H1 (cell line): ENCODE data around the gene SCARF1. TPM values are rescaled to one million over a fixed set of nuclear protein-coding genes. Genes with fewer than 3 reads are reported as not detected.

Experiments
- CTCF ChIA-PET: fragments of 300-600 bp; sonication (Branson Sonifier 250); formaldehyde crosslinking; loops from one replicate; lab custom pipeline; 2021; ENCODE audit not compliant: partially characterized antibody; lab: Charles Lee
- POLR2A ChIA-PET: fragments of 300-600 bp; sonication (Branson Sonifier 250); formaldehyde crosslinking; loops from one replicate; lab custom pipeline; 2021; ENCODE audit warnings: inconsistent platforms; ENCODE audit not compliant: partially characterized antibody; lab: Charles Lee
- DNase-seq, 2 experiments: peaks; one replicate each; pipeline versions ENCODE4 v3.0.0 to v3.0.0-alpha.2; 2010 to 2022; ENCODE audit warnings: low spot score in 2 of 2, low read depth in 1 of 2, mixed read lengths in 1 of 2
- FAIRE-seq: peaks from 2 replicates; lab custom pipeline; 2011; peaks lifted over from hg19 to GRCh38; lab: Jason Lieb, UNC
- H2AFZ ChIP-seq: 2 replicates; pipeline ENCODE4 v1.8.1; 2012; ENCODE audit warnings: low read length, inconsistent platforms
- H2AK5ac ChIP-seq: 2 replicates; pipeline ENCODE4 v1.6.1; 2013; ENCODE audit warnings: low read depth, low read length
- H2BK120ac ChIP-seq: replicated peaks from 2 replicates; pipeline ENCODE3; 2013; ENCODE audit warnings: low read depth, low read length, inconsistent platforms
- H2BK12ac ChIP-seq: 2 replicates; pipeline ENCODE4 v1.6.1; 2013; ENCODE audit warnings: low read depth, low read length
- H2BK15ac ChIP-seq: 2 replicates; pipeline ENCODE4 v1.6.1; 2013; ENCODE audit warnings: low read length
- H2BK20ac ChIP-seq: 2 replicates; pipeline ENCODE4 v1.6.1; 2013; ENCODE audit warnings: low read length
- H2BK5ac ChIP-seq: 2 replicates; pipeline ENCODE4 v1.6.1; 2013; ENCODE audit warnings: low read depth, low read length
- H3K14ac ChIP-seq: 2 replicates; pipeline ENCODE4 v1.6.1; 2013; ENCODE audit warnings: inconsistent platforms; ENCODE audit not compliant: insufficient read length
- H3K18ac ChIP-seq: 2 replicates; pipeline ENCODE4 v1.6.1; 2013; ENCODE audit warnings: low read length; ENCODE audit errors: extremely low read depth
- H3K23ac ChIP-seq: 2 replicates; pipeline ENCODE4 v1.6.1; 2013; ENCODE audit warnings: inconsistent platforms; ENCODE audit not compliant: insufficient read length
- H3K23me2 ChIP-seq: 2 replicates; pipeline ENCODE4 v1.6.1; 2013; ENCODE audit warnings: low read depth, low read length
- H3K27ac ChIP-seq: 2 replicates; pipeline ENCODE4 v1.6.1; 2011; ENCODE audit warnings: low read depth, low read length, inconsistent platforms
- H3K27me3 ChIP-seq, 4 experiments: replicated peaks in 1 of 4; 1 replicate in 1 of 4; 2 replicates in 3 of 4; pipeline versions ENCODE4 v1.6.1 to v1.8.1; 2011 to 2013; ENCODE audit warnings: low read length in 3 of 4, mild to moderate bottlenecking in 3 of 4, inconsistent platforms in 2 of 4, mixed read lengths in 2 of 4, moderate library complexity in 1 of 4; ENCODE audit not compliant: control insufficient read depth in 3 of 4, insufficient read depth in 3 of 4; ENCODE audit errors: extremely low read depth in 1 of 4
- H3K36me3 ChIP-seq, 4 experiments: 2 replicates each; pipeline versions ENCODE4 v1.6.1 to v1.8.1; 2011 to 2013; ENCODE audit warnings: mild to moderate bottlenecking in 4 of 4, low read length in 3 of 4, moderate library complexity in 2 of 4, control low read depth in 1 of 4, inconsistent platforms in 1 of 4; ENCODE audit not compliant: insufficient read depth in 4 of 4, control insufficient read depth in 2 of 4
- H3K4ac ChIP-seq: replicated peaks from 2 replicates; pipeline ENCODE3; 2013; ENCODE audit warnings: low read length, low read depth, mixed read lengths, inconsistent platforms; ENCODE audit not compliant: insufficient read length
- H3K4me1 ChIP-seq, 4 experiments: replicated peaks in 1 of 4; 1 replicate in 1 of 4; 2 replicates in 3 of 4; pipeline versions ENCODE4 v1.6.1 to v1.8.1; 2011 to 2013; ENCODE audit warnings: low read length in 3 of 4, inconsistent platforms in 2 of 4, mixed read lengths in 1 of 4; ENCODE audit not compliant: insufficient read depth in 4 of 4, control insufficient read depth in 3 of 4
- H3K4me2 ChIP-seq, 2 experiments: 2 replicates each; pipeline versions ENCODE4 v1.6.1 to v1.8.1; 2011 to 2013; ENCODE audit warnings: low read depth in 2 of 2, low read length in 2 of 2, control low read depth in 1 of 2, inconsistent platforms in 1 of 2, mild to moderate bottlenecking in 1 of 2; ENCODE audit not compliant: insufficient read depth in 1 of 2
- H3K4me3 ChIP-seq, 4 experiments: fragments of 200-600, 300-600 bp in 1 of 4; sonication (generic), shearing (Covaris generic), sonication (Bioruptor Twin) in 1 of 4; 2 replicates each; pipeline versions ENCODE4 v1.5.1 to v1.8.1; 2011 to 2016; ENCODE audit warnings: low read length in 4 of 4, low read depth in 3 of 4, control low read depth in 2 of 4, inconsistent platforms in 2 of 4, mild to moderate bottlenecking in 2 of 4, mixed read lengths in 1 of 4, moderate library complexity in 1 of 4; ENCODE audit not compliant: insufficient read depth in 2 of 4; ENCODE audit errors: extremely low read depth in 1 of 4
- H3K56ac ChIP-seq: replicated peaks from 2 replicates; pipeline ENCODE3; 2013; ENCODE audit warnings: low read depth, mild to moderate bottlenecking, mixed read lengths, low read length, inconsistent platforms; ENCODE audit not compliant: insufficient read length
- H3K79me1 ChIP-seq: 2 replicates; pipeline ENCODE4 v1.6.1; 2013; ENCODE audit warnings: low read depth, low read length, control low read depth
- H3K79me2 ChIP-seq, 2 experiments: 2 replicates each; pipeline versions ENCODE4 v1.6.1 to v1.8.1; 2012 to 2013; ENCODE audit warnings: low read length in 2 of 2, mild to moderate bottlenecking in 2 of 2, inconsistent platforms in 1 of 2; ENCODE audit not compliant: insufficient read depth in 2 of 2, control insufficient read depth in 1 of 2
- H3K9ac ChIP-seq, 4 experiments: replicated peaks in 1 of 4; 1 replicate in 1 of 4; 2 replicates in 3 of 4; pipeline versions ENCODE4 v1.6.1 to v1.8.1; 2011 to 2013; ENCODE audit warnings: low read depth in 3 of 4, low read length in 3 of 4, control low read depth in 2 of 4, mild to moderate bottlenecking in 2 of 4, moderate library complexity in 2 of 4, inconsistent platforms in 1 of 4; ENCODE audit errors: extremely low read depth in 1 of 4
- H3K9me3 ChIP-seq, 2 experiments: 2 replicates each; pipeline versions ENCODE4 v1.6.1 to v1.8.1; 2012 to 2013; ENCODE audit warnings: mild to moderate bottlenecking in 2 of 2, moderate library complexity in 2 of 2, control low read depth in 1 of 2, inconsistent platforms in 1 of 2, low read depth in 1 of 2, low read length in 1 of 2, mixed read lengths in 1 of 2; ENCODE audit not compliant: insufficient read depth in 2 of 2
- H4K20me1 ChIP-seq, 2 experiments: replicated peaks in 1 of 2; 2 replicates each; pipeline versions ENCODE3 to v1.8.1; 2011 to 2013; ENCODE audit warnings: inconsistent platforms in 2 of 2, low read length in 2 of 2, mild to moderate bottlenecking in 1 of 2; ENCODE audit not compliant: insufficient read depth in 2 of 2, control insufficient read depth in 1 of 2
- H4K5ac ChIP-seq: 2 replicates; pipeline ENCODE4 v1.6.1; 2013; ENCODE audit warnings: low read length, low read depth, mixed read lengths, inconsistent platforms; ENCODE audit not compliant: insufficient read length
- H4K8ac ChIP-seq: 2 replicates; pipeline ENCODE4 v1.8.0; 2013; ENCODE audit warnings: mild to moderate bottlenecking, moderate library complexity, low read length, inconsistent platforms; ENCODE audit not compliant: insufficient read depth; ENCODE audit errors: extremely low read depth
- H4K91ac ChIP-seq: replicated peaks from 2 replicates; pipeline ENCODE3; 2013; ENCODE audit warnings: low read length, mixed read lengths, inconsistent platforms; ENCODE audit not compliant: insufficient read length
- ASH2L ChIP-seq: fragments of 200-600, 300-600 bp; sonication (generic); IDR thresholded peaks from one replicate; pipeline ENCODE4 v1.7.1; 2017; ENCODE audit warnings: low read length
- CHD1 ChIP-seq: IDR thresholded peaks from 2 replicates; pipeline ENCODE4 v1.6.1; 2012; ENCODE audit warnings: low read depth, low read length, improper control_type of control experiment
- EP300 ChIP-seq, 2 experiments: IDR thresholded peaks; 1 replicate in 1 of 2; 2 replicates in 1 of 2; pipeline ENCODE4 v1.6.1; 2011 to 2012; ENCODE audit warnings: low read depth in 2 of 2, low read length in 2 of 2, mild to moderate bottlenecking in 2 of 2, borderline replicate concordance in 1 of 2, inconsistent platforms in 1 of 2, moderate library complexity in 1 of 2
- KDM1A ChIP-seq: fragments of 200-600, 300-600 bp; sonication (generic); IDR thresholded peaks from 2 replicates; pipeline ENCODE4 v1.7.1; 2016; ENCODE audit warnings: mild to moderate bottlenecking, low read length, borderline replicate concordance
- NANOG ChIP-seq: IDR thresholded peaks from 2 replicates; pipeline ENCODE4 v1.6.1; 2011; ENCODE audit warnings: low read length, low read depth, mild to moderate bottlenecking, inconsistent platforms; ENCODE audit not compliant: insufficient read depth, poor library complexity, severe bottlenecking
- RBBP5 ChIP-seq: IDR thresholded peaks from 2 replicates; pipeline ENCODE4 v1.7.1; 2012; ENCODE audit warnings: low read depth, mild to moderate bottlenecking, inconsistent platforms, low read length, moderate library complexity, borderline replicate concordance
- WGBS, 2 experiments: shearing (Covaris generic) in 1 of 2; methylation state at CpG; one replicate each; pipeline versions ENCODE4 v1.1.6 to v1.1.7; 2013 to 2015; ENCODE audit warnings: low lambda C conversion rate in 2 of 2, mixed read lengths in 2 of 2, inconsistent platforms in 1 of 2, low coverage in 1 of 2, missing lambda C conversion rate in 1 of 2; ENCODE audit not compliant: insufficient replicate concordance in 2 of 2, insufficient coverage in 1 of 2, insufficient read length in 1 of 2; ENCODE audit errors: extremely low coverage in 1 of 2, missing lambda C conversion rate in 1 of 2; 5-methylcytosine and 5-hydroxymethylcytosine counted together
- polyA plus RNA-seq, 7 experiments: library from polyadenylated mRNA; depleted of rRNA in 3 of 7; stranded (reverse) in 5 of 7; unstranded in 2 of 7; fragments of >200 nt in 5 of 7; fragments of 200-250 nt in 2 of 7; gene quantifications; 1 replicate in 5 of 7; 2 replicates in 1 of 7; 4 replicates in 1 of 7; pipeline versions ENCODE4 v1.2.1 to v1.2.3, GENCODE V29; 2011 to 2013; ENCODE audit warnings: missing spikeins in 2 of 7, mixed read lengths in 2 of 7
- total RNA-seq: library from RNA; stranded (reverse); fragmentation: NEBNext Ultra II Directional; extraction: Animal tissue kit (Norgen Biotek cat#: 25700); gene quantifications from 2 replicates; pipeline ENCODE4 v1.2.1, GENCODE V29; 2021
- TF ChIP-seq, protein P1 (sequence below), 3 experiments: IDR thresholded peaks; 1 replicate in 2 of 3; 2 replicates in 1 of 3; pipeline versions ENCODE4 v1.5.1 to v1.6.1; 2011; ENCODE audit warnings: low read length in 3 of 3, mild to moderate bottlenecking in 3 of 3, inconsistent platforms in 2 of 3, low read depth in 1 of 3, moderate library complexity in 1 of 3; ENCODE audit not compliant: insufficient read depth in 1 of 3; ENCODE audit errors: control extremely low read depth in 1 of 3

The SCARF1 gene
- total and polyA plus RNA-seq, 2 of the 8 experiments (the other 6 are each of a cell fraction or from before 2014, with no cell fraction given), result 1.1 to 1.6 TPM

DNA sequence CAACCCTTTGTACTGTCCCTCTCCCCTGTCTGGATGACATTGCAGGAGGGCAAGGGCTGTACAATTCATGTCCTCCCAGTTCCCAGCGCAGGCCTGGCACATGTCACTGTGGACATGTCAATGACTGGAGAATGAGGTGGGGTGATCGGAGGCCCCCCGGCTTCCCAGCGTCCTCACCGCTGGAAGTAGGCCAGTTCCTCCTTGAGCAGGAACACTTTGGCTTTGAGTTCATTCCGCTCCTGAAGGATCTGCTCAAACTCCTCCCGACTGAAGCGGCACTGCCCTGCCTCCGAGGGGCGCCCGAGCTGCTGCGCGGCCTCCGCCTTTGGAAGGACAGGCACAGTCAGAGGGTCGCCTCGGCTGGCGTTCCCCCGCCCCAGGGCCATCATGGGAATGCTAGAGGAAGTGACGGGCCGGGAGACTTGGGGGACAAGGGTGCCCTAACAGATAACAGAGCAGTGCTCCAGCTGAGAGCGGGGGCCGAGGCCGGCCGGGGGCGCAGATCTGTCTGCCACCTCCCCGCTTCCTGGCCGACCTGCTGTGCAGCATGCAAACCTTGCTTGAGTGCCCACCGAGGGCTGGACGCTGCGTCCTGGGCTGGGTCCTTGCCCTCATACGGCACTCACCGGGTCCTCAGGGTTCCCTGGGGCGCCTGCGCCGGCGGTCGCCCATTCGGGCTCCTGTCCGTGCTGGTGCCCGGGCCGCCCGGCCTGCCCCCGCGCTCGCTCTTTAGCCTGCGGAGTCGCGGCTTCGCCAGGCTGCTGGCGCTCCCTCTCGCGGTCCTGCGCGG lies 2.8 kb upstream of the SCARF1 start:
- DNase-seq (peak in 1 of 2 experiments; percentile 85), FAIRE-seq (no peak)
- H3K9me3 ChIP-seq, result no peaks in the 10 kb centered on the region
- peak overlapping the region; percentile 37 to 71 (median 47) for H3K4me3 ChIP-seq
- peak overlapping the region; percentile 60; the same call in 1 of the 2 replicates for H2BK12ac ChIP-seq
- H2BK20ac ChIP-seq, result peak overlapping the region; percentile 40; the same call in 1 of the 2 replicates
- no peak overlapping the region for H3K14ac ChIP-seq
- no peaks in the 10 kb centered on the region for H3K79me2 ChIP-seq
- CTCF ChIA-PET, result interaction anchor here (0.8 to 3.0 kb wide), 26 partner anchors 8 to 1280 kb away, joined by 3 to 18 read pairs (median 4); no protein-coding TSS in a partner anchor
- H3K23ac ChIP-seq, result no peak overlapping the region
- peaks cover 11% of the 10 kb centered on the region; the same call in 1 of the 2 replicates for H3K23me2 ChIP-seq
- H4K8ac ChIP-seq, result peak overlapping the region; percentile 41; the same call in 1 of the 2 replicates
- no peak overlapping the region for H2AK5ac ChIP-seq
- H4K5ac ChIP-seq, result peak overlapping the region; percentile 62
- H3K27ac ChIP-seq, result no peak overlapping the region
- 0 out of 7 replicates have a peak overlapping the region, but pooled peaks of 1 of the 4 experiments have one; percentile 8 for H3K9ac ChIP-seq
- POLR2A ChIA-PET, result interaction anchor here (1.7 to 6.5 kb wide), 5 partner anchors 15 to 68 kb away, joined by 4 to 65 read pairs (median 9); partner anchors contain the start of gene SLC43A2
- 11% methylated on average over 45 of the region's 54 CpGs; no CpG with 5 or more reads in 1 of the 2 experiments for WGBS, 2 experiments
- H3K18ac ChIP-seq, result peak overlapping the region; percentile 78
- no peak overlapping the region for H3K56ac ChIP-seq
- H4K20me1 ChIP-seq, result peaks cover 10 to 21% of the 10 kb centered on the region in 2 experiments
- H2BK5ac ChIP-seq, result peak overlapping the region; percentile 71; the same call in 1 of the 2 replicates
- peaks cover 0 to 39% (median 25%) of the 10 kb centered on the region in 4 experiments; a peak in 6 of 7 replicates for H3K4me1 ChIP-seq
- peak overlapping the region; percentile 70 to 92 for H3K4me2 ChIP-seq
- no peaks in the 10 kb centered on the region for H3K79me1 ChIP-seq
- H4K91ac ChIP-seq, result peak overlapping the region; percentile 69
- peaks cover 0 to 19% (median 8%) of the 10 kb centered on the region in 4 experiments; a peak in 5 of 7 replicates for H3K27me3 ChIP-seq
- H2AFZ ChIP-seq, result peak overlapping the region; percentile 64; the same call in 1 of the 2 replicates
- peak overlapping the region; percentile 81; the same call in 1 of the 2 replicates for H2BK15ac ChIP-seq
- no peak overlapping the region for H3K4ac ChIP-seq
- no peak overlapping the region for H2BK120ac ChIP-seq
- H3K36me3 ChIP-seq, result peaks cover 20 to 29% (median 27%) of the 10 kb centered on the region in 4 experiments
- TF ChIP-seq CHD1 (no peak), NANOG (no peak), EP300 (IDR thresholded peaks at IDR 0.05; ENCODE audit: borderline replicate concordance in 1 of 2, low read depth in 2 of 2, low read length in 2 of 2) (no peak), KDM1A (peak; percentile 57; the same call in 1 of the 2 replicates), RBBP5 (0 out of 2 replicates have a peak, but pooled peaks have one; percentile 61), ASH2L (peak; percentile 47)
- TF ChIP-seq, protein P1, sequence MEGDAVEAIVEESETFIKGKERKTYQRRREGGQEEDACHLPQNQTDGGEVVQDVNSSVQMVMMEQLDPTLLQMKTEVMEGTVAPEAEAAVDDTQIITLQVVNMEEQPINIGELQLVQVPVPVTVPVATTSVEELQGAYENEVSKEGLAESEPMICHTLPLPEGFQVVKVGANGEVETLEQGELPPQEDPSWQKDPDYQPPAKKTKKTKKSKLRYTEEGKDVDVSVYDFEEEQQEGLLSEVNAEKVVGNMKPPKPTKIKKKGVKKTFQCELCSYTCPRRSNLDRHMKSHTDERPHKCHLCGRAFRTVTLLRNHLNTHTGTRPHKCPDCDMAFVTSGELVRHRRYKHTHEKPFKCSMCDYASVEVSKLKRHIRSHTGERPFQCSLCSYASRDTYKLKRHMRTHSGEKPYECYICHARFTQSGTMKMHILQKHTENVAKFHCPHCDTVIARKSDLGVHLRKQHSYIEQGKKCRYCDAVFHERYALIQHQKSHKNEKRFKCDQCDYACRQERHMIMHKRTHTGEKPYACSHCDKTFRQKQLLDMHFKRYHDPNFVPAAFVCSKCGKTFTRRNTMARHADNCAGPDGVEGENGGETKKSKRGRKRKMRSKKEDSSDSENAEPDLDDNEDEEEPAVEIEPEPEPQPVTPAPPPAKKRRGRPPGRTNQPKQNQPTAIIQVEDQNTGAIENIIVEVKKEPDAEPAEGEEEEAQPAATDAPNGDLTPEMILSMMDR (IDR thresholded peaks at IDR 0.05; ENCODE audit: control extremely low read depth in 1 of 3, insufficient read depth in 1 of 3, low read depth in 1 of 3, low read length in 3 of 3), result peak; percentile 63 to 72 (median 70)
